Ishikawa (cell line): ENCODE data around the gene DIS3L2.

ENCODE experiments used
- CEBPB ChIP-seq: IDR thresholded peaks from 2 replicates; pipeline ENCODE4 v1.6.1; 2012
- CREB1 ChIP-seq: IDR thresholded peaks from 2 replicates; pipeline ENCODE4 v1.6.1; 2012; ENCODE audit warnings: low read depth
- EGR1 ChIP-seq: IDR thresholded peaks from 2 replicates; pipeline ENCODE4 v1.6.1; 2012
- EP300 ChIP-seq: IDR thresholded peaks from 2 replicates; pipeline ENCODE4 v1.6.1; 2012; ENCODE audit warnings: borderline replicate concordance
- FOXM1 ChIP-seq: IDR thresholded peaks from 2 replicates; pipeline ENCODE4 v1.6.1; 2012; ENCODE audit warnings: low read depth, borderline replicate concordance
- NFIC ChIP-seq: IDR thresholded peaks from 2 replicates; pipeline ENCODE4 v1.6.1; 2012
- RAD21 ChIP-seq: IDR thresholded peaks from 2 replicates; pipeline ENCODE4 v1.6.1; 2012; ENCODE audit warnings: low read depth
- TAF1 ChIP-seq: IDR thresholded peaks from 2 replicates; pipeline ENCODE4 v1.6.1; 2012; ENCODE audit warnings: low read depth, mild to moderate bottlenecking
- TCF12 ChIP-seq: IDR thresholded peaks from 2 replicates; pipeline ENCODE4 v1.6.1; 2012; ENCODE audit warnings: low read depth
- TEAD4 ChIP-seq: IDR thresholded peaks from 2 replicates; pipeline ENCODE4 v1.6.1; 2012
- YY1 ChIP-seq: IDR thresholded peaks from 2 replicates; pipeline ENCODE4 v1.6.1; 2012; ENCODE audit warnings: low read depth
- ZBTB7A ChIP-seq: IDR thresholded peaks from 2 replicates; pipeline ENCODE4 v1.6.1; 2012; ENCODE audit warnings: low read depth
- TF ChIP-seq, protein P1 (sequence below): IDR thresholded peaks from 2 replicates; pipeline ENCODE4 v1.6.1; 2012; ENCODE audit warnings: low read depth, mild to moderate bottlenecking
- TF ChIP-seq, protein P2 (sequence below): IDR thresholded peaks from 2 replicates; pipeline ENCODE4 v1.6.1; 2012
- TF ChIP-seq, protein P3 (sequence below): IDR thresholded peaks from 2 replicates; pipeline ENCODE4 v1.6.1; 2012

The DIS3L2 gene

DNA sequence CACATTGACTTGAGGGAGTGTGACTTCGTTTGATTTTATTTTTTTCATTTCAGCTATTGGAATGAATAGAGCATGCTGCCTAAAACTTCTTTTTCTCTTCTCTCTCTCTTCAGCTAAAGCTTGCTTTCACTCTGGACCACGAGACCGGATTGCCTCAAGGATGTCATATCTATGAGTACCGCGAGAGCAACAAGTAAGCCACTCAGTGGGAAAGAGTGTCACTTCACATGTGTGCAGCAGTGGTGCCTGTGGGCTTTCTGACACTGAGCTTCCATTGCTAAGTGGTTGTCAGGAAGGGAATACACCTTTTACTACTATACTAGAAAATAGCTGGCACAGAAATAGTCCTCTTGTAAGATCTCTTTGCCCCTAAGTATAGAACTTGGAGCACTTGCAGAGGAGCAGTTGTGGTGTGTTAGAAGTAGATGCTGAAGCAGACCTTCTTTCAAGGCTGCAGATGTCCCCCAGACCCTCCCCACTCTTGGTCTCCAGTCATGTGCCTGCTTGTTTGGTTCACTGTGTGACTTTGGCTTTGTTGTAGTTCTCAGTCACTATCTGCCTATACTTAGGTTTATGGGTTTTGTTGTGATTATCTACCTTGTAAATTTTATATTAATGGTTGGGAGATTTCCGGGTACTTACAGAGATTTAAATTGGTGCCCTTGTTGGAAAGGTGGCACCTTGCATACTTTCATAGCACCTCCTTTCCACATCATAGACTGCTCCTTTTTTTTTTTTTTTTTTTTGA lies 338.6 kb downstream of the DIS3L2 start:
- TF ChIP-seq FOXM1, result no peak
- no peak for TF ChIP-seq NFIC
- no peak for TF ChIP-seq YY1
- TF ChIP-seq TCF12, result no peak
- TF ChIP-seq, protein P1, sequence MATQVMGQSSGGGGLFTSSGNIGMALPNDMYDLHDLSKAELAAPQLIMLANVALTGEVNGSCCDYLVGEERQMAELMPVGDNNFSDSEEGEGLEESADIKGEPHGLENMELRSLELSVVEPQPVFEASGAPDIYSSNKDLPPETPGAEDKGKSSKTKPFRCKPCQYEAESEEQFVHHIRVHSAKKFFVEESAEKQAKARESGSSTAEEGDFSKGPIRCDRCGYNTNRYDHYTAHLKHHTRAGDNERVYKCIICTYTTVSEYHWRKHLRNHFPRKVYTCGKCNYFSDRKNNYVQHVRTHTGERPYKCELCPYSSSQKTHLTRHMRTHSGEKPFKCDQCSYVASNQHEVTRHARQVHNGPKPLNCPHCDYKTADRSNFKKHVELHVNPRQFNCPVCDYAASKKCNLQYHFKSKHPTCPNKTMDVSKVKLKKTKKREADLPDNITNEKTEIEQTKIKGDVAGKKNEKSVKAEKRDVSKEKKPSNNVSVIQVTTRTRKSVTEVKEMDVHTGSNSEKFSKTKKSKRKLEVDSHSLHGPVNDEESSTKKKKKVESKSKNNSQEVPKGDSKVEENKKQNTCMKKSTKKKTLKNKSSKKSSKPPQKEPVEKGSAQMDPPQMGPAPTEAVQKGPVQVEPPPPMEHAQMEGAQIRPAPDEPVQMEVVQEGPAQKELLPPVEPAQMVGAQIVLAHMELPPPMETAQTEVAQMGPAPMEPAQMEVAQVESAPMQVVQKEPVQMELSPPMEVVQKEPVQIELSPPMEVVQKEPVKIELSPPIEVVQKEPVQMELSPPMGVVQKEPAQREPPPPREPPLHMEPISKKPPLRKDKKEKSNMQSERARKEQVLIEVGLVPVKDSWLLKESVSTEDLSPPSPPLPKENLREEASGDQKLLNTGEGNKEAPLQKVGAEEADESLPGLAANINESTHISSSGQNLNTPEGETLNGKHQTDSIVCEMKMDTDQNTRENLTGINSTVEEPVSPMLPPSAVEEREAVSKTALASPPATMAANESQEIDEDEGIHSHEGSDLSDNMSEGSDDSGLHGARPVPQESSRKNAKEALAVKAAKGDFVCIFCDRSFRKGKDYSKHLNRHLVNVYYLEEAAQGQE, result no peak
- no peak for TF ChIP-seq EP300
- no peak for TF ChIP-seq EGR1
- TF ChIP-seq ZBTB7A, result no peak
- no peak for TF ChIP-seq CREB1
- TF ChIP-seq TEAD4, result no peak
- TF ChIP-seq TAF1, result no peak
- TF ChIP-seq RAD21, result no peak
- TF ChIP-seq, protein P2, sequence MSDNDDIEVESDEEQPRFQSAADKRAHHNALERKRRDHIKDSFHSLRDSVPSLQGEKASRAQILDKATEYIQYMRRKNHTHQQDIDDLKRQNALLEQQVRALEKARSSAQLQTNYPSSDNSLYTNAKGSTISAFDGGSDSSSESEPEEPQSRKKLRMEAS, result no peak

DNA sequence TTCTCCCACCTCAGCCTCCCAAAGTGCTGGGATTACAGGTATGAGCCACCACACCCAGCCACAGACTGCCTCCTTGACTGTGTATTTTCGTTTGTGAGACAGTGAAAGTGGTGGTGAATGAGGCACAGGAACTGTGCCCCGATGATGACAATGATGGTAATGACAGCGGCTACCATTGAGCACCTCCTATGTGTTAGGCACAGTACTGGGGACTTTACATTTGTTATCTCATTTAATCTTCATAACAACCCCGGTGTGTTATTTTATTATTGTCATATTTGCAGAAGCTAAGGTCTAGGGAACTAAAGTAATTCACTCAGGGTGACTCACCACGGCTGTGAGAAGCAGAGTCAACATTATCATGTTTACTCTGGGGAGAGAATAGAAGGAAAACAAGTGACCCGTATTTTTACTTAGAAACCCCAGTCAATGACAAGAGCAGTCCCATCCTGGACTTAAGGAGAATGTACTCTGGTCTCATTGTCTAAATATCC lies 339.4 kb downstream of the DIS3L2 start:
- no peak for TF ChIP-seq TAF1
- no peak for TF ChIP-seq RAD21
- no peak for TF ChIP-seq FOXM1
- TF ChIP-seq TEAD4, result no peak
- TF ChIP-seq ZBTB7A, result no peak
- TF ChIP-seq NFIC, result no peak
- TF ChIP-seq, protein P3, sequence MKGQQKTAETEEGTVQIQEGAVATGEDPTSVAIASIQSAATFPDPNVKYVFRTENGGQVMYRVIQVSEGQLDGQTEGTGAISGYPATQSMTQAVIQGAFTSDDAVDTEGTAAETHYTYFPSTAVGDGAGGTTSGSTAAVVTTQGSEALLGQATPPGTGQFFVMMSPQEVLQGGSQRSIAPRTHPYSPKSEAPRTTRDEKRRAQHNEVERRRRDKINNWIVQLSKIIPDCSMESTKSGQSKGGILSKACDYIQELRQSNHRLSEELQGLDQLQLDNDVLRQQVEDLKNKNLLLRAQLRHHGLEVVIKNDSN, result no peak
- TF ChIP-seq EP300, result no peak

DNA sequence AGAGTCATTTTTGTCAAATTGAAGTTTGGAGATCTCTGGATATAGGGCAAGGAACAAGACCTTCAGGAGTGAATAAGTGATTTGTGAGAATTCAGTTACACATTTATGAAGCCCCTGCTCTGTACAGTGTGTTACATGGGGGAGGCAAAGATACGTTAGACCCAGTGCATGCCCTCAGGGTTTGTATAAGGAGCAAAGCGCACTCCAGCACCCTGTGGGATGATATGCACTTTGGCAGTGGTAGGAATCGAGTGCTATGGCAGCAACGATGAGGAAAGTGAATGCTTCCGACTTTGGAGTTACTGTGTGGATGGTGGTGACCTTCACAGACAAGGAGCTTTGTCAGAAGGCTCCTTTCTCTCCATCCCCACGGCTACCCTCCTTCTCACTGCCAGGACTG lies 342.7 kb downstream of the DIS3L2 start:
- TF ChIP-seq RAD21, result no peak

DNA sequence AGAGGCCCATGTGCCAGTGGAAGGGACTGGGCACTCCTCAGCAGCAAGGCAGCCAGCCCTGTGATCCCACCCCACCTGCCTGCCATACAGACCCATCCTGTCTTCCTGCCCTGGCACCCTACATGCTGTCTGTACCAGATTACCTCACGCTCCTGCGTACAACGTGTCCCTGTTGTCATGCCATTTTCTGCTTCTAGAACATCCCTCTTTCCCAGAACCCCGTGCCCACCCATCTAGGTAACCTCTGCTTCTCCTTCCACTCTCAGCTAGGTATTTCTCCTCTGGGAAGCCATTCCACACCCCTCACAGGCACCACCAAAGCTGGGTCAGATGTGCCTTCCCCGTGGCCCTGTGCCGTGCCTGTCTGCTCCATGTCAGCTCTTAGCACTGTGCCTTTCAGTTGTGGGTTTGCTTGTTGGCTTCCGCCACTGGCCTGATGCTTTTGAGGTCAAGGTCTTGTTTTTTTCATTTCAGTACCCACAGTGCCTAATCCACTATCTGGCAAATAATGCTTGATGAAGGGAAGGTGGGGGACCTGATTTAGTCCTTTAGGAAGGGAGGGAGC lies 345.3 kb downstream of the DIS3L2 start:
- TF ChIP-seq YY1, result no peak
- TF ChIP-seq CREB1, result no peak
- TF ChIP-seq, protein P2, result no peak
- no peak for TF ChIP-seq CEBPB
- no peak for TF ChIP-seq FOXM1
- no peak for TF ChIP-seq ZBTB7A
- no peak for TF ChIP-seq TEAD4
- no peak for TF ChIP-seq TAF1
- no peak for TF ChIP-seq NFIC
- TF ChIP-seq, protein P1, result no peak
- TF ChIP-seq RAD21, result no peak
- TF ChIP-seq EGR1, result no peak
- TF ChIP-seq TCF12, result no peak
- TF ChIP-seq, protein P3, result no peak
- no peak for TF ChIP-seq EP300

DNA sequence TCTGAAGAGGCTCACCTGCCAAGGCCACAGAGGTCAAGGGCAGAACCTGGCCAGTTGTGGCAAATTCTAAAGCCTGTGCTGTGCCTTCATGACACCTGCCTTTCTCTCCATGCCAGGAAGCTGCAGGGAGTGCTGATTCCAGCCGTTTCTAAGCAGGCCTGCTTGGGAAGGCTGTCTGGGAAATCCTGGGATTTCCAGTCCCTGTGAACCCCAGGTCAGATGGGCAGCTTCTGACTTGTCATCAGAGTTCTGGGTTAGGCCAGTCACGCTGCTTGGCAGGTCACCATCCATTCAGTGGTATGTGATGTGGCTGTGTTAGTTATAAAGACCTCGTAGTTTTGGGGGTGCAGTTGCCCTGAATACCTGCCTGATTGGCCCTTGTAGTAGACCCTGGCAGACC lies 346.3 kb downstream of the DIS3L2 start:
- no peak for TF ChIP-seq FOXM1

DNA sequence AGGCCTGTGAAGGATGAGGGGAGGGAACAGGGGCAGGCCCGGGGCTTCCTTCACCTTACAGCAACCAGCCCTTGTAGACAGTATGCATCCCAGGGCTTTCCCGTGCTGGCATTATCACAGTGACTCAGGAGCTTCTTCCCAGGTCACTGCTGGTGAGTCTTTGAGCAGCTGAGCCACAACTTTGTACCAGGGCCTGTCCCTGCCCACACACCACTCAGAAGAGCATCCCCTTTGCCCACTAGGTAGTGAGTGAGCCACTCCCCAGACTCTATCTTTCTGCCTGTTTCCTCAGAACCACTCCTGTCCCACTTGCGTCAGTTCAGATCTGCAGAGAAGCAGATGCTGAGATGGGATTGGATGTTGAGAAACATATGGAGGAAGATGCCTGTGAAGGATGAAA lies 347.5 kb downstream of the DIS3L2 start:
- TF ChIP-seq CREB1, result no peak
- TF ChIP-seq, protein P2, result no peak
